ENCODE results near the gene SYNGAP1.

SYNGAP1 gene

GRCh38 chr6:33459226-33459625, 39.4 kb downstream of the SYNGAP1 start:
- H3K27me3 ChIP-seq (ENCODE audit: control insufficient read depth, insufficient read depth, low read length): no peaks in the 10 kb centered on the region
- no peak overlapping the region for H3K4me3 ChIP-seq (ENCODE audit: low read depth, low read length)
- H3K4me1 ChIP-seq: no peaks in the 10 kb centered on the region
- H3K9ac ChIP-seq: no peak overlapping the region
- no peak overlapping the region for H2AFZ ChIP-seq
- H3K36me3 ChIP-seq (ENCODE audit: control insufficient read depth, insufficient read depth, low read length): no peaks in the 10 kb centered on the region
- TF ChIP-seq, protein P1, sequence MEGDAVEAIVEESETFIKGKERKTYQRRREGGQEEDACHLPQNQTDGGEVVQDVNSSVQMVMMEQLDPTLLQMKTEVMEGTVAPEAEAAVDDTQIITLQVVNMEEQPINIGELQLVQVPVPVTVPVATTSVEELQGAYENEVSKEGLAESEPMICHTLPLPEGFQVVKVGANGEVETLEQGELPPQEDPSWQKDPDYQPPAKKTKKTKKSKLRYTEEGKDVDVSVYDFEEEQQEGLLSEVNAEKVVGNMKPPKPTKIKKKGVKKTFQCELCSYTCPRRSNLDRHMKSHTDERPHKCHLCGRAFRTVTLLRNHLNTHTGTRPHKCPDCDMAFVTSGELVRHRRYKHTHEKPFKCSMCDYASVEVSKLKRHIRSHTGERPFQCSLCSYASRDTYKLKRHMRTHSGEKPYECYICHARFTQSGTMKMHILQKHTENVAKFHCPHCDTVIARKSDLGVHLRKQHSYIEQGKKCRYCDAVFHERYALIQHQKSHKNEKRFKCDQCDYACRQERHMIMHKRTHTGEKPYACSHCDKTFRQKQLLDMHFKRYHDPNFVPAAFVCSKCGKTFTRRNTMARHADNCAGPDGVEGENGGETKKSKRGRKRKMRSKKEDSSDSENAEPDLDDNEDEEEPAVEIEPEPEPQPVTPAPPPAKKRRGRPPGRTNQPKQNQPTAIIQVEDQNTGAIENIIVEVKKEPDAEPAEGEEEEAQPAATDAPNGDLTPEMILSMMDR (IDR thresholded peaks at IDR 0.05): no peak
- H3K4me2 ChIP-seq (ENCODE audit: low read length): no peak overlapping the region
- H3K9me3 ChIP-seq (ENCODE audit: control insufficient read depth, low read length): no peaks in the 10 kb centered on the region
- H3K27ac ChIP-seq: no peak overlapping the region
- H3K79me2 ChIP-seq: no peaks in the 10 kb centered on the region

GRCh38 chr6:33466075-33466735, 46.3 kb downstream of the SYNGAP1 start:
- Histone ChIP-seq H3K79me2 (no peaks in the 10 kb centered on the region), H3K36me3 (ENCODE audit: control insufficient read depth, insufficient read depth, low read length) (no peaks in the 10 kb centered on the region), H2AFZ (no peak overlapping the region), H3K9me3 (ENCODE audit: control insufficient read depth, low read length) (no peaks in the 10 kb centered on the region), H3K4me3 (ENCODE audit: low read depth, low read length) (no peak overlapping the region), H3K9ac (no peak overlapping the region), H3K27ac (no peak overlapping the region), H3K4me1 (no peaks in the 10 kb centered on the region), H3K4me2 (ENCODE audit: low read length) (no peak overlapping the region), H3K27me3 (ENCODE audit: control insufficient read depth, insufficient read depth, low read length) (no peaks in the 10 kb centered on the region)
- TF ChIP-seq, protein P1 (IDR thresholded peaks at IDR 0.05): no peak

- TF ChIP-seq, protein P1 (IDR thresholded peaks at IDR 0.05): no peak
- Histone ChIP-seq H3K27ac (no peak overlapping the region), H3K4me1 (no peaks in the 10 kb centered on the region)
Measured at GRCh38 chr6:33467091-33467490, 47.2 kb downstream of the SYNGAP1 start.

GRCh38 chr6:33469661-33470060, 49.8 kb downstream of the SYNGAP1 start:
- Histone ChIP-seq H3K79me2 (no peaks in the 10 kb centered on the region), H3K4me3 (ENCODE audit: low read depth, low read length) (no peak overlapping the region), H3K9me3 (ENCODE audit: control insufficient read depth, low read length) (no peaks in the 10 kb centered on the region), H3K4me1 (no peaks in the 10 kb centered on the region), H3K9ac (no peak overlapping the region), H3K27ac (no peak overlapping the region), H2AFZ (no peak overlapping the region), H3K36me3 (ENCODE audit: control insufficient read depth, insufficient read depth, low read length) (no peaks in the 10 kb centered on the region), H3K4me2 (ENCODE audit: low read length) (no peak overlapping the region), H3K27me3 (ENCODE audit: control insufficient read depth, insufficient read depth, low read length) (no peaks in the 10 kb centered on the region)
- TF ChIP-seq, protein P1 (IDR thresholded peaks at IDR 0.05): no peak

More at GRCh38 chr6:33467091-33467490, 47.2 kb downstream of the SYNGAP1 start:
- Histone ChIP-seq H2AFZ (no peak overlapping the region), H3K9me3 (ENCODE audit: control insufficient read depth, low read length) (no peaks in the 10 kb centered on the region), H3K27me3 (ENCODE audit: control insufficient read depth, insufficient read depth, low read length) (no peaks in the 10 kb centered on the region), H3K79me2 (no peaks in the 10 kb centered on the region), H3K4me2 (ENCODE audit: low read length) (no peak overlapping the region), H3K9ac (no peak overlapping the region), H3K36me3 (ENCODE audit: control insufficient read depth, insufficient read depth, low read length) (no peaks in the 10 kb centered on the region), H3K4me3 (ENCODE audit: low read depth, low read length) (no peak overlapping the region)

GRCh38 chr6:33477864-33478263, 58.0 kb downstream of the SYNGAP1 start:
- H3K36me3 ChIP-seq (ENCODE audit: control insufficient read depth, insufficient read depth, low read length): no peaks in the 10 kb centered on the region
- H3K4me3 ChIP-seq (ENCODE audit: low read depth, low read length): no peak overlapping the region
- H3K9ac ChIP-seq: no peak overlapping the region
- H2AFZ ChIP-seq: no peak overlapping the region
- H3K4me1 ChIP-seq: no peaks in the 10 kb centered on the region
- no peaks in the 10 kb centered on the region for H3K9me3 ChIP-seq (ENCODE audit: control insufficient read depth, low read length)
- H3K27ac ChIP-seq: no peak overlapping the region
- TF ChIP-seq, protein P1 (IDR thresholded peaks at IDR 0.05): no peak
- H3K27me3 ChIP-seq (ENCODE audit: control insufficient read depth, insufficient read depth, low read length): no peaks in the 10 kb centered on the region
- H3K4me2 ChIP-seq (ENCODE audit: low read length): no peak overlapping the region
- H3K79me2 ChIP-seq: no peaks in the 10 kb centered on the region
